ENCODE data around the gene ELL3.
A peak's percentile ranks its signal among the peaks of the same experiment; 100 is the strongest.
"Not testable (repeated sequence)": the region's sequence is repeated elsewhere in the genome, so short reads cannot be mapped to it uniquely, and the experiment has no call there.

ELL3 gene, protein sequence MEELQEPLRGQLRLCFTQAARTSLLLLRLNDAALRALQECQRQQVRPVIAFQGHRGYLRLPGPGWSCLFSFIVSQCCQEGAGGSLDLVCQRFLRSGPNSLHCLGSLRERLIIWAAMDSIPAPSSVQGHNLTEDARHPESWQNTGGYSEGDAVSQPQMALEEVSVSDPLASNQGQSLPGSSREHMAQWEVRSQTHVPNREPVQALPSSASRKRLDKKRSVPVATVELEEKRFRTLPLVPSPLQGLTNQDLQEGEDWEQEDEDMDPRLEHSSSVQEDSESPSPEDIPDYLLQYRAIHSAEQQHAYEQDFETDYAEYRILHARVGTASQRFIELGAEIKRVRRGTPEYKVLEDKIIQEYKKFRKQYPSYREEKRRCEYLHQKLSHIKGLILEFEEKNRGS

DNA sequence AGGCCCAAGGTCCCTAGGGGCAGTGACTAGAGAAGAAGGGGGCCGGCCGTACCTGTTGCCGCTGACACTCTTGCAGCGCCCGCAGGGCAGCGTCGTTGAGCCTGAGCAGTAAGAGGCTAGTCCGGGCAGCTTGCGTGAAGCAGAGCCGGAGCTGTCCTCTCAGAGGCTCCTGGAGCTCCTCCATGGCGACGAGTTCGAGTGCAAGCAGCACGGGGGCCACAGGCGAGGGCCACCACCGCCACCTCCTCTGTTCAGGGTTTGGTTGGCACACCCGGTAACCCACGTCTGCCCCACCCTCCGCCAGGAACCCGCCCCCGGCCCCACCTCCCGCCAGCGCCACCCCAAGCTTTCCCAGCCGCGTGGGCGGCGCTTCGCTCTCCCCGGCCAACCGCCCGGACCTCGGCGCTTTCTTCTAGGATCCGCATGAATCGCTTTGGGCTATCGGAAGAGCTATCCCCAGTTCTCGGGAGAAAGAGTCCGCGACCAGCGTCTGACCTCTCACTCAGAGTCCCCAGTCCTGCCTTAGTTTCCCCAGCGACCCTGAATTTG lies at the start of gene ELL3:
Gene ELL3, minus strand, starts transcription at position 249 of the 549 bp plus-strand sequence. Its CDS starts 65 bp downstream, at position 184.
- peak; percentile 65 for DNase-seq

DNA sequence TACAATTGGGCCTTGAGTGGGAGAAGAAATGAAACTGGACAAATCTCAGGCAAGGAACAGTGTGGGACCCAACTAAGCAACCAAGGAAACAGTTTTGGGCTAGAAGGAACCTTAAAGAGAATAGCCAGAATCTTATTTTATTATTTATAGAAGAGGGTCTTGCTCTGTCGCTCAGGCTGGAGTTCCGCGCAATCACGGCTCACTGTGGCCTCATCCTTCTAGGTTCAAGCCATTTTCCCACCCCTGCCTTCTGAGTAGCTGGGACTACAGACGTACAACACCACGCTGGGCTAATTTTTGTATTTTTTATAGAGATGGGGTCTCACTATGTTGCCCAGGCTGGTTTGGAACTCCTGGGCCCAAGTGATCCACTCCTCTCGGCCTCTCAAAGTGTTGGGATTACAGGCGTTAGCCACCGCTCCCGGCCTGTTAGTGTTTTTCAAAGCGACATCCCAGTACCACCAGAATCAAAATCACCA lies 49.3 kb upstream of the ELL3 start:
- DNase-seq, result no peak

DNA sequence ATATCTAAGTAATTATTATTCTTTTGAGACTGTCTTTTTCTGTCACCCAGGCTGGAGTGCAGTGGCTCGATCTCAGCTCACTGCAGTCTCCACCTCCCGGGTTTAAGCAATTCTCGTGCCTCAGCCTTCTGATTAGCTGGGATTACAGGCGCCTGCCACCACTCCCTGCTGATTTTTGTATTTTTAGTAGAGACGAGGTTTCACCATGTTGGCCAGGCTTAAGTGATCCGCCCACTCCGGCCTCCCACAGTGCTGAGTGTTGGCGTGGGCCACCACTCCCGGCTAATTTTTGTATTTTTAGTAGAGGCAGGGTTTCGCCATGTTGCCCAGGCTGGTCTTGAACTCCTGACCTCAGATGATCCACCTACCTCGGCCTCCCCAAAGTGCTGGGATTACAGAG lies 48.5 kb upstream of the ELL3 start:
- DNase-seq, result not testable (repeated sequence)

DNA sequence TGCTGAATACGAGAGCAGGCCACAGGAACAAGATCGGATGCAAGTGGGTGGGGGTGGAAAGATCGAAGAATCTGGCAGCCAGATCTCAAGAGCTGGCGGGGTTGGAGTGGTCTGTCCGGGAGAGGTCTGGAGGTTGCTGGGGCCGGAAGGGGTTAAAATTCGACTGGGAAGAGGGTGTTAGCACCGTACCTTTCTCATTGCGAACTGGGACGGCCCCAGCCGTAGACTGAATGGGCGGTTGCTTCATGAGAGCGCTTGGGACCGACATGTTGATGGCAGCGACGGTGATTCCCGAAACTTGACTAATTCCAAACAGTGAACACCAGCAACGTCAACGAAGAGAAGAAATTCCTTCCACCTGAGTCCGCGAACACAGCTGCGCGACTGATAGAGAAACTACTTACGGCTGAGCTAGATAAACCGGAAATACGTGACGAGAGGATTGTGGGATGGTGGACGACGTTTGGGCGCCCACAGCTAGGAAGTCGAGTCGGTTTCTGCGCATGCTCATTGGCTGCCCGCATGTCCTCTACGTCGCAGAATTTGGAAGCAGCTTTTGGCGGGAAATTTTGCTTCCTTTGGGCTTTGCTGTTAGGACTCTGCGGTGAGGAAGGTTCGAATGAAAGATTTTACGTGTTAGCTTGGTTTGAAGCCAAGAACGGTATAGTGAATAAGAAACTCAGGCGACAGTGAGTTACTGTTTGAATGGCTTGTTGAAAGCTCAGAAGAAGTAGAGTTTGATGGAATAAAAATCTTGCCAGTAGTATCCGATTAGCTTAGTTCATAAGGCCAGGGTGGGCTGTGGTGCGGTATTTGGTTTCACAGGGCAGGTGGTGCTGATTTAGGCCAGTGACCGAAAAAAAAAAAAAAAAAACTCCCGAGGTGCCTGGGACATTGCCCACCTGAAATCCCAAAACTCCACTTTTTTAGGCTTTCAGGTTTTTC lies 47.8 kb upstream of the ELL3 start, which contains the start of gene MFAP1:
Gene MFAP1, minus strand, starts transcription at position 389 of the 945 bp plus-strand sequence. Its CDS starts 121 bp downstream, at position 268.
- peak; percentile 87 for DNase-seq

DNA sequence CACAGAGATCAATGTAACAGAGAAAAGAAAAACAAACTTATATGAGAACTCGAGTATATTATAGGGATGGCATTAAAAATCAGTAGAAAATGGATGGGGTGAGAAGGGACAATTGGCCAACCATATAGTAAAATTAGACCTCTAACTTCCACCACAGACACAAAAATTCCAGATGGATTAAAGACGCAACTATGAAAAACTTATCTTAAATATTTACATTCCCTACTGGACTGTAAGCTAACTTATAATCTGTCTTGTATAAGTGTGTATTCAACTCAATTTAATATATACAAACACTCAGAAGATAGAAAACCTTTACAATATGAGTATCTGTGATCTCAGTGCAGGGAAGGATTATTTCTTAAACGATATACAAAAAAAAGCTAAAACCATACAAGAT lies 44.7 kb upstream of the ELL3 start:
- no peak for DNase-seq

DNA sequence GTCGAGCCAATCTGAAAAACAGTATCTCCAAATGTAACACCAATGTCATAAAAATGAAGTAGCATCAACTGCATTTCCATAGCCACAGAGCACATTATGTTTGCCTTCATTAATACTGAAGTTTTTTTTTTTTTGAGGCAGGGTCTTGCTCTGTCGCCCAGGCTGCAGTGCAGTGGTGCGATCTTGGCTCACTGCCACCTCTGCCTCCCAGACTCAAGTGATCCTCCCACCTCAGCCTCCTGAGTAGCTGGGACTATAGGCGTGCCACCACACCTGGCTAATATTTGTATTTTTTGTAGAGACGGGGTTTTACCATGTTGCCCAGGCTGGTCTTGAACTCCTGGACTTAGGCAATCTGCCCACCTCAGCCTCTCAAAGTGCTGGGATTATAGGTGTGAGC lies 38.3 kb upstream of the ELL3 start:
- DNase-seq, result not testable (repeated sequence)

DNA sequence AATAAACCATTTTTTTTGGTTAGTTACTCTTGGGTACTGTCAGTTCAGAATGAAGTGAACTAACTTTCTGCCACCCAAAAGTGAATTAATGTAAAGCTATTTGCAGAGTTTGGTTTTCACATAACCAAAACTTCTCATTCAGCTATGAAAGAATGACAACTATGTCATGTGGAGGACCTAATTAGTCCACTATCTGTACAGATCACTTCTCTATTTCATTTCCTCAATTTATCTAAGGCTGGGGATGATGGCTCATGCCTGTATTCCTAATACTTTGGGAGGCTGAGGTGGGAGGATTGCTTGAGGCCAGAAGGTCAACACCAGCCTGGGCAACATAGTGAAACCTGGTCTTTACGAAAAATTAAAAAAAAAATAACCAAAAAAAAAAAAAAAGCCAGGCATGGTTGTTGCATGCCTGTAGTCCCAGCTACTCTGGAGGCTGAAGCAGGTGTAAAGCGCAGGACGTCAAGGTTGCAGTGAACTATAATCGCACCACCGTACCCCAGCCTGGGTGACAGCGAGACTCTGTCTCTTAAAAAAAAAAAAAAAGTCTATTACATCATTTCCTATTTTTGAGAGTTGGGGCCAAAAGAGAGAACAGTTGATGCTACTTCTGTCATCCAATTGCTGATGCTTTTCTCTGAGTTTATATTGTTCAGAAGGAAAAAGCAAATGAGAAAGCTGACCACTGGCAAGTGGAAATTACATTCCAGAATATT lies 32.4 kb upstream of the ELL3 start:
- no peak for DNase-seq

DNA sequence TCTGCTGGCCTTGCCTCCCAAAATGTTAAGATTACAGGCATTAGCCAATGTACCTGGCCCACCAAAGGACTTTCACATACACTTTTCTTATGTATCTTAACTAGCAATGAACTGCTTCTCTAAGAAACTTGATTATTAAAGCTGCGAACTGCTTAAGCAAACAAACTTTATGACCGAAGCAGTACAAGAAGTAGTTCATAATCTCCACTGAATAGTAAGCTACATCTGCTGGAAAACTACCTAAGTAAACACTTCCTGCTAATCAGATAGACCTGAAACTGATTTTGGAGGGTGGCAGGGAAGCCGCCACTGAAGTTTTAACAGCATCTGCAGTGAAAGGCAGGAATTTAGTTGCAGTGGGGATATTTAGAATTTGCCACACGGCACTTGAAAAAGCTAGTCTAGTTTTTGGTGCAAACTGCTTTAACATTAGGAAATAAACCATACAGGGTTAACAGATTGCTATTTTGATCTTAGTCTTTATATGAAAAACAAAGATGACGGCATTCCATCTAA lies 31.7 kb upstream of the ELL3 start:
- no peak for DNase-seq

DNA sequence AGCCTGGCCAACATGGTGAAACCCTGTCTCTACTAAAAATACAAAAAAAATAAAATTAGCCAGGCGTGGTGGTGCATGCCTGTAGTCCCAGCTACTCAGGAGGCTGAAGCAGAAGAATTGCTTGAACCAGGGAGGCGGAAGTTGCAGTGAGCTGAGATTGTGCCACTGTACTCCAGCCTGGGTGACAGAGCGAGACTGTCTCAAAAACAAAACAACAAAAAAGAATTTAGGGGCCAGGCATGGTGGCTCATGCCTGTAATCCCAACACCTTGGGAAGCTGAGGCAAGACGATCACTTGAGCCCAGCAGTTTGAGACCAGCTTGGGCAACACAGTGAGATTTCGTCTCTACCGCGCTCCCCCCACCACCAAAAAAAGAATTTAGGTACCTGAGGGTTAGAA lies 25.9 kb upstream of the ELL3 start:
- DNase-seq, result not testable (repeated sequence)

DNA sequence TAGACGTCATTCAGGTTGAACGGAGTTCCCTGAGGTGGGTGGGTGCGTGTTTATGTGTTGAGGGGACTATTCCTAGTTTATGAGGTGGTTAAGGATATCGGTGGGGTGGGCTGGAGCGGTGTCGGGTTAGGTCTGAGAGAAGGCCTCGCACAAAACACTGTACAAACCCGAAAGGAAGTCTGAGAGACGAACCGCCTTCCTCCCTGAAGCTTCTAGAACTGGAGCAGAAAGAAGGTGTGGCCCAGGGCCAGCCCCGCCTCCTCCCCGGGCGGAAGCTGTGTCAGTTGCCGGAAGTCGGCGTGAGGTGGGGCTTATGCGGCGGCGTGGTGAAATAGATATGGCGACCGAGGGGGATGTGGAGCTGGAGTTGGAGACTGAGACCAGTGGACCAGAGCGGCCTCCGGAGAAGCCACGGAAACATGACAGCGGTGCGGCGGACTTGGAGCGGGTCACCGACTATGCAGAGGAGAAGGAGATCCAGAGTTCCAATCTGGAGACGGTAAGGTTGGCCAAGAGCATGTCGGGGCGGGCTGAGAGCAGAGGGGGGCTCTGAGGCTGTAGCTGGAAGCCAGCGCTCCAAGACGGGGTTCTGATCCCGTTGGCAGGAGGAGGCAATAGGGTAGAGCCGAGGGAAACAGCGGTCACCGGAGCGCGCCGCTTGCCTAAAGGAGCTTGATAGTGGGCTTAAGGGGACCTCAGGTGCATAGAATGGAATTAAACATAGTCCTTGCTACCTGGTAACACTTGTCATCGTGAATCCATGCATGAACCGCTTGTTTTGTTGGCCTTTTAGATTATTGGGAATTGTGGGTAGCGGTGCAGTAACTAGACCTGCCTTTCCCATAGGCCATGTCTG lies 23.7 kb upstream of the ELL3 start, which contains the start of gene HYPK:
Gene HYPK, plus strand, starts transcription at position 314 of the 856 bp plus-strand sequence. Its CDS starts 24 bp downstream, at position 338.
- peak; percentile 67 for DNase-seq

DNA sequence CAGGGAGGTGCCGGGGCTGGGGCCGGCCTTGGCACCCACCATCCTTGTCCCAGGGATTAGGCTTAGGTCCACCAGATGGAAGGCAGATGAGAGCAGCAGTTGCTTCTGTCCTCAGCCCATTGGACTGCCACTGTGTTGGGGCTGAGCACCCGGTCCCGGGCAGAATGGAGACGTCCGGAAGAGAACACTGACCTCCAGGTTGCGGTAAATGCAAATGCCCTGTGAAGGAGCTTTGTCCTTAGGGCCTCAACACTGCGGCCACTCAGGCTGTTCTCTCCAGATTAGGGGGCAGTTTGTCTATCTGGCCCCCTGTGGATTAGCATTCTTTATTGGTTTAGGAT lies 23.1 kb upstream of the ELL3 start, which contains the start of gene SERINC4:
Gene SERINC4, minus strand, starts transcription at position 276 of the 341 bp plus-strand sequence. Its CDS starts 234 bp downstream, at position 42.
- no peak for DNase-seq

DNA sequence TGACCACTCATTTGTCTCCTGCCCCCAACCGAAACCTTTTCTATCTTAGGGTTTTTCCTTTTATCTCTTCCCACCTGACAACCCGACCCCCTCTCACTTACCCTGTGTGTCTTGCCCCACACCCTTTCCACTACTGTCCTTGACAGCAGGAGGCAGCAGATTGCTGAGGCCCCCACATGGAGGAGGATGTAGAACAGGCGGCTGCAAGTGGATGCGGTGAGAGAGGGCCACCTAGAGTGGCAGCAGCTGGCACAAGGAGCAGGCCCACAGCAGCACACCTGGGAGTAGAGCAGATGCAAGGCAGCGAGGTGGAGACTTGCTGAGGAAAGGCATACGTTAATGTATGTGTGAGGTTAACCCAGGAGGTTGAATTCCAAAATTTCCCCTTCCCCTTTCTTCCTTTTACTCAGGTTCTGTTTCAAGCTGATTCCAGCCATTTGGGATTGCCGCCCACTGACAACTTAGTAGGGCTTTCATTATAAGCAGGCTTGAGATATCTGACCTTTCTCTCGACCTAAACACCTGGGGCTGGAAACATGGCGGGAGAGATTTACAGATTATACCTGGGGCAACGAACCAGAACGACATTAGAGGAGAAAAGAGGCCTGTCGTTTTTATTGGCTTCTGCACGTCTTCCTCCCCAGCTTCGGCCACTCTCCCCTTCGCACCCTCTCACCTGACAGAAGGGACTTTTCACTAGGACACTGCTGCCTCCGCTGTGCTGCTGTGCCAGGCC lies 22.6 kb upstream of the ELL3 start:
- no peak for DNase-seq

DNA sequence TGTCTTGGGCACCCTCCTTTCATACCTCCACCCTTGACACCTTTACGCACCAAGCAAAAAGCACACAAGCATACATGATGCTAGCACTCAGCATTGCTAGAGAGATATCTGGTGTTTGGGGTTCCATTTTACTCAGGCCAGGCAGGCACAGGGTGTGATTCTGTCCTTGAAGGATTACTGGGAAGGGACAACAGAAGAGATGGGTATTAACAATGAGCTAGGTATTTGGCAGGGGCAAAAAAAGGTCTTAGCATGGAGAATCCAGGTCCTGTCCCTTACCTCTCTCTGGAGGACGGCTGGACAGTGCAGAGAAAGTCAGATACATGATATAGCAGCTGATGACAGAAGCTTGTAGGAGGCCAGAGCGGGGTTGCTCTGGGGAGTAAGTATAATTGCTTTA lies 19.8 kb upstream of the ELL3 start:
- DNase-seq, result no peak

DNA sequence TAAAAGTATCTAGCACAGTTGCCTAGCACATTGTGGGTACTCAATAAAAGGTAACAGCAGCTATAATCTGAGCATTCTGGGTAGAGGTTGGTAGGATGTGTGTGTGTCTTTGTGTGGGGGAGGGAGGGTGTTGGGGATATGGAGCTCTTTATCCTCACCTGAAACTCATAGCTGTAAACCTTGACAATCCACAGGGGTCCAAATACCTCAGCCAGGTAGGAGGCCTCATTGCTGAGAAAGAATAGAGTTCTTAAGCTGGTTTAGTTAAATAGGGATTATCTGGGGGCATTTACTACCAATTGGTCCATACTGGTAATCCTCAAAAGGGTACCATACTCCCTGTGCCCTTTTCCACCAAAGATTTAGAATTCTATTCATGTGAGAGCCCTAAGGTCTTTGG lies 19.2 kb upstream of the ELL3 start:
- no peak for DNase-seq

DNA sequence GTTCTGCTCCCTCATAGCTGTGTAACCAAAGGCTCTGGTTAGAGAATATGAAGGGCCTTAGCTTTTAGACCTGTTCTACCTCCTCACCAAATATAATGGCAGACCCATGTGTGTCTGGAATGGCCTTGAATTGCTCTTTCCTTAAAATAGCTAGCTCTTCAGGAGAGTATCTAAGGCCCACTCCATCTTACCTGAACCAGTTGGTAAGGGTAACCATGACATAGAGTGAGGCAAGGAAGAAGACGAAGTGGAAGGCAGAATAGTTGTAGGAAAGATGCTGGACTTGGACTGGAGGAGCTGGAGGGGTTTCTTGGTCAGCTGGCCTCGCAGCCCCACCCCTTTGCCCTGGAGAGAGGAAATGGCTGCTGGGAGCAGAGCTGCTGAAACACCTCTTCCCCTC lies 18.4 kb upstream of the ELL3 start:
- no peak for DNase-seq

DNA sequence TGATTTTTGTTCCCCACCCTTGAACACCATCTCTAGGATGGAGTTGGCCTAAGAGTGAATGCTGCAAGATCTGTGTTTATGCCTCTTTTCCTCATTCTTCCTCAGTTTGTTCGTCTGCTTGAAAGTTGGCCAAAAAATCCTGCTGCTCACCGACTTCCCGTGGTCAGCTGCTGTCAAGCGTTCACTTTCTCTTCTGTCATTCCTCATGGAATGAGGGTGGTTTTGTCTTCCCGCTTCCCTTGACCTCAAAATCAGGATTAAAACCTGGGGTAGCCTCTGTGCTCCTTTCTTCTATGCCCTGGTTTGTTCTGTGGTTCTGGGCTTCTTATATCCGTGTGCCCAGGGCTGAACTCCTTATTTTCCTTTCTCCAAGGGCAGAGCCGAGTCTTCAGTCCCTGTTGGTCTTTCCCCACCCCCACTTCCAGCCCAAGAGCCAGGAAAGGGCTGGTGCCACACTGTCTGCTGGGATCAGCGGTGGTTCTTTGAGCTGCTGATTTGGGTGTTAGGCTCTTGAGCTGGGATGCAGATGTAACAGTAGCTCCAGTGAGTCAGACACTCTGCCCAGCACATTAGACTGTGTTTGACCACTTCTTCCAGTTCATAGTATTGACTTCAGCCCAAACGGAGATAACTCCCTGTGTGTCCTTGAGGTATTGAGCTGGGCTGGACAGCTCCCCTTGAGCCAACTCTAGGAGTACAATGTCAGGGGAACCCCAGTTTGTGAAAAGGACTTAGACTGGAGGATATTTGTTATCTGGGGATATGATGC lies 17.7 kb upstream of the ELL3 start:
- DNase-seq, result no peak

DNA sequence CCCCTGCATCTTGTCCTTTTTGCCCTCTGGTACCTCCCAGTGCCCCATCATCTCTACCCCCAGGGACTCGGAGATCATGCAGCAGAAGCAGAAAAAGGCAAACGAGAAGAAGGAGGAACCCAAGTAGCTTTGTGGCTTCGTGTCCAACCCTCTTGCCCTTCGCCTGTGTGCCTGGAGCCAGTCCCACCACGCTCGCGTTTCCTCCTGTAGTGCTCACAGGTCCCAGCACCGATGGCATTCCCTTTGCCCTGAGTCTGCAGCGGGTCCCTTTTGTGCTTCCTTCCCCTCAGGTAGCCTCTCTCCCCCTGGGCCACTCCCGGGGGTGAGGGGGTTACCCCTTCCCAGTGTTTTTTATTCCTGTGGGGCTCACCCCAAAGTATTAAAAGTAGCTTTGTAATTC lies 16.9 kb upstream of the ELL3 start:
- DNase-seq, result no peak

DNA sequence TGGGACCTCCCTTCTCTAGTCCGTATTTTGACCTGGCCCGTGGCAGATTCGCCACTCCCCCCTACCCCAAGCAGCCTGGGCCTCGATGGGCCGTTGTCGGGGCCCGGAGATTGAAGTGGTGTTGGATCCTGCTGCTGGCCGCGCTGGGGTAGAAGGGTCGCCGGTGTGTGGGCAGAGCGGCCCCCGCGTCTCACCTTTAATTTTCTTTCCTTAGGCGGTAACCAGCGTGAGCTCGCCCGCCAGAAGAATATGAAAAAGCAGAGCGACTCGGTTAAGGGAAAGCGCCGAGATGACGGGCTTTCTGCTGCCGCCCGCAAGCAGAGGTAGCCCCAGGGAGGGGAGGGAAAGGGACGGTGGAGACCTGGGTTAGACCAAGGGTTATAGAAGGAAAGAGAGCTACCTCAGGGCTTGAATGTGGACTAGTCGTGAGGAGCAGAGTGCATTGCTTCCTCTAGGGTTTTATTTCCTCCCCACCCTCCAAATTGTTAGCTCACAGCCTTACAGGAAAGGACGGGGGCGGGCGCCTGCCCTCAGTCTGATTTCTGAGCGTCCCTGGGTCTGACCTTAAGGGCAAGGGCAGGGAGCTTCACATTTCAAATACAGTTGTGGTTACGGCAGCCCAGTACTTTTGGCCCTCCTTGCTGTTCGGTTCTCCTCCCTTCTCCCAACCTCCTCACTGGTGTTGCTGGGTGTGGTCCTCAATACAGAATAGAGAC lies 16.2 kb upstream of the ELL3 start:
- DNase-seq, result no peak
